Fibroblast of lung (primary cell): ENCODE results near the gene ARL6IP5. TPM values are rescaled to one million over a fixed set of nuclear protein-coding genes. Genes with fewer than 3 reads are reported as not detected.

Experiments used
- DNase-seq, 2 donors: peaks; one replicate each; pipeline versions ENCODE4 v3.0.0 to v3.0.0-alpha.2; 2010; ENCODE audit warnings: low read depth in 2 of 2
- H2AFZ ChIP-seq: 2 replicates; pipeline ENCODE4 v1.5.1; 2012; ENCODE audit warnings: low read length, control low read depth, inconsistent platforms
- H3K27ac ChIP-seq: 2 replicates; pipeline ENCODE4 v1.5.1; 2011; ENCODE audit warnings: low read length, control low read depth; ENCODE audit not compliant: insufficient read depth
- H3K27me3 ChIP-seq: 2 replicates; pipeline ENCODE4 v1.5.1; 2011; ENCODE audit warnings: mild to moderate bottlenecking, low read length; ENCODE audit not compliant: control insufficient read depth, insufficient read depth
- H3K36me3 ChIP-seq: 2 replicates; pipeline ENCODE4 v1.5.1; 2011; ENCODE audit warnings: low read length; ENCODE audit not compliant: control insufficient read depth, insufficient read depth
- H3K4me1 ChIP-seq: 2 replicates; pipeline ENCODE4 v1.5.1; 2011; ENCODE audit warnings: low read length; ENCODE audit not compliant: control insufficient read depth, insufficient read depth; ENCODE audit errors: extremely low read depth
- H3K4me2 ChIP-seq: 2 replicates; pipeline ENCODE4 v1.5.1; 2011; ENCODE audit warnings: low read length, control low read depth; ENCODE audit not compliant: insufficient read depth; ENCODE audit errors: extremely low read depth
- H3K4me3 ChIP-seq, 4 experiments: fragments of 200-600 bp in 1 of 4; sonication (generic) in 1 of 4; replicated peaks in 1 of 4; 2 replicates each; pipeline ENCODE4 v1.5.1; 2011 to 2016; ENCODE audit warnings: low read length in 4 of 4, low read depth in 3 of 4, mild to moderate bottlenecking in 3 of 4, control low read depth in 2 of 4, inconsistent platforms in 1 of 4, mixed read lengths in 1 of 4; ENCODE audit not compliant: insufficient read depth in 1 of 4; ENCODE audit errors: control extremely low read depth in 1 of 4
- H3K79me2 ChIP-seq: 2 replicates; pipeline ENCODE4 v1.5.1; 2012; ENCODE audit warnings: mild to moderate bottlenecking, low read length, inconsistent platforms; ENCODE audit not compliant: control insufficient read depth, insufficient read depth
- H3K9ac ChIP-seq: 2 replicates; pipeline ENCODE4 v1.5.1; 2011; ENCODE audit warnings: mild to moderate bottlenecking, low read length, control low read depth; ENCODE audit not compliant: insufficient read depth
- H3K9me3 ChIP-seq: 2 replicates; pipeline ENCODE4 v1.5.1; 2012; ENCODE audit warnings: low read depth, low read length; ENCODE audit not compliant: control insufficient read depth, insufficient read depth
- H4K20me1 ChIP-seq: 2 replicates; pipeline ENCODE4 v1.5.1; 2011; ENCODE audit warnings: low read length; ENCODE audit not compliant: control insufficient read depth, insufficient read depth; ENCODE audit errors: extremely low read depth
- EZH2 ChIP-seq: IDR thresholded peaks from 2 replicates; pipeline ENCODE4 v1.5.1; 2012; ENCODE audit warnings: low read length, control low read depth, mild to moderate bottlenecking; ENCODE audit errors: missing control alignments
- polyA plus RNA-seq, 2 donors: library from polyadenylated mRNA; depleted of rRNA in 1 of 2; stranded (reverse) in 1 of 2; unstranded in 1 of 2; fragments of >200 nt; gene quantifications; 2 replicates each; pipeline ENCODE4 v1.2.1, GENCODE V29; 2011 to 2012; ENCODE audit warnings: missing spikeins in 1 of 2
- total RNA-seq: library from RNA; depleted of rRNA; stranded (reverse); fragments of >200 nt; gene quantifications from 2 replicates; pipeline ENCODE4 v1.2.1, GENCODE V29; 2014
- TF ChIP-seq, protein P1 (sequence below), 2 donors: IDR thresholded peaks in 1 of 2; conservative IDR thresholded peaks in 1 of 2; 1 replicate in 1 of 2; 2 replicates in 1 of 2; pipeline ENCODE4 v1.5.1; 2011 to 2012; ENCODE audit warnings: low read length in 2 of 2, control low read depth in 1 of 2, inconsistent platforms in 1 of 2, low read depth in 1 of 2, mild to moderate bottlenecking in 1 of 2

Gene ARL6IP5
- total and polyA plus RNA-seq, 2 donors (not counting 1 experiment from before 2014, with no cell fraction given): 209 to 253 TPM

DNA sequence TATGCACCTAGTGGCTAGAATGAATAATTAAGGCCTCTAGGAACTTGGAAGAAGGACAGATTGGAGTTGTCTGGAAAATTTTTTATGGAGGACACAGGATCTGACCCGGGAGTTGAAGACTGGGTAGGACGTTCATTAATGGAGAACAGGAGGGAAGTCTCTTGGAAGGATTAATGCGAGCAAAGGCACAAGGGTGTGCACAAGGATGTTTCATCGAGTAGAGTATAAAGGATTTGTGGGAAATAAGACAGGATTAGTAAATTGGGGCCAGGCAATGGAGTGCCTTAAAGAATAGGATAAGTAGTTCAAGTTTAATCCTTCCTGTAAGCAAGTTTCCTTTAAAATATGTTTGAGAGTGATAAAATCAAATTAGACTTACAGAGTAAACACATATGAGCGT is 23.1 kb downstream of the ARL6IP5 start:
- Histone ChIP-seq H3K4me2 (no peak overlapping the region), H3K4me3 (no peak overlapping the region), H2AFZ (no peak overlapping the region), H3K79me2 (no peaks in the 10 kb centered on the region), H3K9me3 (no peaks in the 10 kb centered on the region), H4K20me1 (no peaks in the 10 kb centered on the region), H3K4me1 (peaks cover 3% of the 10 kb centered on the region), H3K27ac (no peak overlapping the region), H3K27me3 (no peaks in the 10 kb centered on the region), H3K36me3 (peaks cover 2% of the 10 kb centered on the region), H3K9ac (no peak overlapping the region)
- TF ChIP-seq EZH2: no peak
- TF ChIP-seq, protein P1, sequence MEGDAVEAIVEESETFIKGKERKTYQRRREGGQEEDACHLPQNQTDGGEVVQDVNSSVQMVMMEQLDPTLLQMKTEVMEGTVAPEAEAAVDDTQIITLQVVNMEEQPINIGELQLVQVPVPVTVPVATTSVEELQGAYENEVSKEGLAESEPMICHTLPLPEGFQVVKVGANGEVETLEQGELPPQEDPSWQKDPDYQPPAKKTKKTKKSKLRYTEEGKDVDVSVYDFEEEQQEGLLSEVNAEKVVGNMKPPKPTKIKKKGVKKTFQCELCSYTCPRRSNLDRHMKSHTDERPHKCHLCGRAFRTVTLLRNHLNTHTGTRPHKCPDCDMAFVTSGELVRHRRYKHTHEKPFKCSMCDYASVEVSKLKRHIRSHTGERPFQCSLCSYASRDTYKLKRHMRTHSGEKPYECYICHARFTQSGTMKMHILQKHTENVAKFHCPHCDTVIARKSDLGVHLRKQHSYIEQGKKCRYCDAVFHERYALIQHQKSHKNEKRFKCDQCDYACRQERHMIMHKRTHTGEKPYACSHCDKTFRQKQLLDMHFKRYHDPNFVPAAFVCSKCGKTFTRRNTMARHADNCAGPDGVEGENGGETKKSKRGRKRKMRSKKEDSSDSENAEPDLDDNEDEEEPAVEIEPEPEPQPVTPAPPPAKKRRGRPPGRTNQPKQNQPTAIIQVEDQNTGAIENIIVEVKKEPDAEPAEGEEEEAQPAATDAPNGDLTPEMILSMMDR (conservative IDR thresholded peaks at IDR 0.05 in 1 of 2, IDR thresholded peaks at IDR 0.05 in 1 of 2; ENCODE audit: low read depth in 1 of 2, low read length in 2 of 2): no peak
- no peak for DNase-seq

DNA sequence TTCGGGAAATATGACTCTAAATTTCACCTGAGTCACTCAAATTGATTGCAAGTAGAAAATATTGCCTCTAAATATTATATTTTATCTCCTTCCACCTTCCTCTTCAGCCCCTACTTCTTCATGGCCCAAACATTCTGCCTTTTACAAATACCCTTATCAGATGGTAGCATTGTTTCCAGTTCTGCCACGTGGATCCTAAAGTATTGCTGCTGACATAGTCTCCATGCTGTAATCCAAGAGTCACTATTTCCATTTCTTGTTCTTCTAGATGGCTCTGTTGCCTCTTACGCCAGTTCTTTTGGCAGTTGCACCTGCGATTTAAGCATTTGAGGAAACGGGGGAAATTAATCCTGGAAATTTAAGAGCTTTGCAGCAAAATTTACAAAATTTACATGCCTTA is 24.1 kb downstream of the ARL6IP5 start:
- DNase-seq: no peak
- H3K9ac ChIP-seq: no peak overlapping the region
- H4K20me1 ChIP-seq: no peaks in the 10 kb centered on the region
- no peak overlapping the region for H2AFZ ChIP-seq
- H3K4me1 ChIP-seq: peaks cover 3% of the 10 kb centered on the region
- H3K27me3 ChIP-seq: no peaks in the 10 kb centered on the region
- H3K4me2 ChIP-seq: no peak overlapping the region
- peaks cover 2% of the 10 kb centered on the region for H3K36me3 ChIP-seq
- H3K9me3 ChIP-seq: no peaks in the 10 kb centered on the region
- no peak for TF ChIP-seq EZH2
- TF ChIP-seq, protein P1 (conservative IDR thresholded peaks at IDR 0.05 in 1 of 2, IDR thresholded peaks at IDR 0.05 in 1 of 2; ENCODE audit: low read depth in 1 of 2, low read length in 2 of 2): no peak
- no peak overlapping the region for H3K4me3 ChIP-seq
- H3K27ac ChIP-seq: no peak overlapping the region
- H3K79me2 ChIP-seq: no peaks in the 10 kb centered on the region

DNA sequence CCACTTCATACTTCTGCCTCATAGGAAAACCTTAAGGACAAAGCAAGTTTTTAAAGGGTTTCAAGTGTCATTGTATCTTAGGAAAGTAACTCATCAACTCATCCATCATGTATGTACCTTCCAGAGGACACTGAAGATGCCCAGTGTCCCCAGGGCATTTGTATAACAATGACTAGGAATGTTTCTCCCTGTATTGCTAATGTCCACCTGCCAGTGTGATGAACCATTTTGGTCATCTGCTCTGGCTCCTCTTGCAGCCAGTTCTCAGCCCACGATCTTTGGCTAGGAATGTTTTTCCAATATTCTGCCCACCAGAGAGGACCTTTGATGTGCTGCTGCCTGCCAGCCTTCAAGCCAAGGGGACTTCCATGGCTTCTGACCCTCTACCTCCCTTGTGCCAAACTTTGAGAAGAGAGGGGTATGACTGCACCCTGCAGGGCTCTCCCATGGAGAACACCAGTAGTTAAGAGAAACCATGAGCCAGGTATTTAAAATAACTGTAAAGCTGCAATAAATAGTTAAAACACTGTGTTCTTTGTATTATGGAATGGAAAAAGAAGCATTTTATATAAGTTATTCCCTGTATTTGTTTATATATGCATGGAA is 26.3 kb downstream of the ARL6IP5 start:
- Histone ChIP-seq H3K27me3 (no peaks in the 10 kb centered on the region), H3K4me3 (no peak overlapping the region), H3K9me3 (no peaks in the 10 kb centered on the region), H3K4me2 (no peak overlapping the region), H3K79me2 (no peaks in the 10 kb centered on the region), H3K9ac (no peak overlapping the region), H3K36me3 (no peaks in the 10 kb centered on the region), H4K20me1 (no peaks in the 10 kb centered on the region), H2AFZ (no peak overlapping the region), H3K27ac (no peak overlapping the region), H3K4me1 (peaks cover 4% of the 10 kb centered on the region)
- TF ChIP-seq, protein P1 (conservative IDR thresholded peaks at IDR 0.05 in 1 of 2, IDR thresholded peaks at IDR 0.05 in 1 of 2; ENCODE audit: low read depth in 1 of 2, low read length in 2 of 2): no peak
- TF ChIP-seq EZH2: no peak
- no peak for DNase-seq
